Activated B cell treated with CpG ODN at 0.5 μM for 24 hours (primary cell): ENCODE data around the gene RFX2. TPM values are rescaled to one million over a fixed set of nuclear protein-coding genes. Genes with fewer than 3 reads are reported as not detected.

Source experiments
- ATAC-seq: fragments of 200-7000 bp; cut with Tn5 transposase; one replicate; pipeline ENCODE4 v1.10.0; 2021; ENCODE audit warnings: low read depth, mild to moderate bottlenecking, moderate library complexity
- CTCF ChIA-PET: fragments of 350-600 bp; sonication (Branson Sonifier 250); formaldehyde crosslinking; loops from one replicate; lab custom pipeline; 2021; ENCODE audit warnings: antibody characterized with exemption; lab: Charles Lee
- POLR2A ChIA-PET: fragments of 350-600 bp; sonication (Branson Sonifier 250); formaldehyde crosslinking; loops from one replicate; lab custom pipeline; 2021; ENCODE audit warnings: antibody characterized with exemption; lab: Charles Lee
- DNase-seq: peaks from one replicate; pipeline ENCODE4 v3.0.0; 2022
- H3K27ac Mint-ChIP-seq: one replicate; pipeline ENCODE4 v1.8.0; 2020; ENCODE audit warnings: mixed read lengths
- H3K27me3 Mint-ChIP-seq: one replicate; pipeline ENCODE4 v1.8.0; 2021; ENCODE audit warnings: mixed read lengths
- H3K36me3 Mint-ChIP-seq: one replicate; pipeline ENCODE4 v1.8.0; 2021; ENCODE audit warnings: low read depth, mixed read lengths
- H3K4me1 Mint-ChIP-seq: one replicate; pipeline ENCODE4 v1.8.0; 2021; ENCODE audit warnings: mixed read lengths
- H3K4me3 Mint-ChIP-seq: one replicate; pipeline ENCODE4 v1.8.0; 2020; ENCODE audit warnings: mild to moderate bottlenecking, mixed read lengths
- H3K9me3 Mint-ChIP-seq: one replicate; pipeline ENCODE4 v1.8.0; 2020; ENCODE audit warnings: mixed read lengths
- CTCF ChIP-seq: fragments of 200-600 bp; IDR thresholded peaks from one replicate; pipeline ENCODE4 v1.8.0; 2022; ENCODE audit warnings: antibody characterized with exemption, mild to moderate bottlenecking
- intact Hi-C: fragments of 100-400 bp; cut with micrococcal nuclease; formaldehyde crosslinking; loops from one replicate; pipeline ENCODE4 v1.15.1; 2024
- total RNA-seq: library from RNA; stranded (reverse); gene quantifications from 2 replicates; pipeline ENCODE4 v1.2.3, GENCODE V29; 2022

RFX2 gene
- total RNA-seq, 1 donor from 2014 or later: 7.0 TPM

- ATAC-seq: no peak
- POLR2A ChIA-PET: interaction anchor here (0.6 to 1.3 kb wide), 6 partner anchors 59 to 417 kb away, joined by 4 to 13 read pairs (median 8); no protein-coding TSS in a partner anchor
- peaks cover 4% of the 10 kb centered on the region for H3K4me1 Mint-ChIP-seq
- no peaks in the 10 kb centered on the region for H3K36me3 Mint-ChIP-seq
- no peaks in the 10 kb centered on the region for H3K27me3 Mint-ChIP-seq
- DNase-seq: no peak
- intact Hi-C loops: loop anchor here (1.0 kb wide), 1 partner anchor 60 kb away; no protein-coding TSS in a partner anchor
- H3K4me3 Mint-ChIP-seq: no peak overlapping the region
- TF ChIP-seq CTCF: no peak
- no peaks in the 10 kb centered on the region for H3K9me3 Mint-ChIP-seq
- CTCF ChIA-PET: interaction anchor here (0.6 to 5.7 kb wide), 12 partner anchors 9 to 816 kb away, joined by 3 to 138 read pairs (median 4); no protein-coding TSS in a partner anchor
- H3K27ac Mint-ChIP-seq: no peak overlapping the region
Observed at GRCh38 chr19:6047741-6048251, 62.5 kb downstream of the RFX2 start.

- Mint-ChIP-seq H3K9me3 (no peaks in the 10 kb centered on the region), H3K27ac (no peak overlapping the region), H3K27me3 (no peaks in the 10 kb centered on the region), H3K36me3 (no peaks in the 10 kb centered on the region), H3K4me3 (no peak overlapping the region), H3K4me1 (peaks cover 6% of the 10 kb centered on the region)
- CTCF ChIA-PET: interaction anchor here (0.7 to 5.7 kb wide), 9 partner anchors 9 to 816 kb away, joined by 3 to 138 read pairs (median 4); no protein-coding TSS in a partner anchor
- DNase-seq (no peak), ATAC-seq (no peak)
- intact Hi-C loops: no loop called here
- TF ChIP-seq CTCF: no peak
- POLR2A ChIA-PET: interaction anchor here (0.6 to 1.0 kb wide), 2 partner anchors 58 to 108 kb away, joined by 4 to 13 read pairs; no protein-coding TSS in a partner anchor
Observed at GRCh38 chr19:6047256-6047655, 63.0 kb downstream of the RFX2 start.

- H3K4me3 Mint-ChIP-seq: no peak overlapping the region
- no peaks in the 10 kb centered on the region for H3K9me3 Mint-ChIP-seq
- TF ChIP-seq CTCF: no peak
- intact Hi-C loops: no loop called here
- H3K27ac Mint-ChIP-seq: no peak overlapping the region
- no peaks in the 10 kb centered on the region for H3K36me3 Mint-ChIP-seq
- CTCF ChIA-PET: interaction anchor here (5.7 kb wide), 1 partner anchor 80 kb away, joined by 138 read pairs; no protein-coding TSS in a partner anchor
- no peaks in the 10 kb centered on the region for H3K27me3 Mint-ChIP-seq
- peaks cover 12% of the 10 kb centered on the region for H3K4me1 Mint-ChIP-seq
- POLR2A ChIA-PET: no interaction called here
- no peak for ATAC-seq
- no peak for DNase-seq
Observed at GRCh38 chr19:6045108-6045507, 65.2 kb downstream of the RFX2 start.

- intact Hi-C loops: no loop called here
- Mint-ChIP-seq H3K27me3 (no peaks in the 10 kb centered on the region), H3K27ac (no peak overlapping the region), H3K4me3 (no peak overlapping the region), H3K9me3 (no peaks in the 10 kb centered on the region), H3K36me3 (no peaks in the 10 kb centered on the region), H3K4me1 (peaks cover 20% of the 10 kb centered on the region)
- ChIA-PET POLR2A (no interaction called here), CTCF (interaction anchor here (1.2 to 5.7 kb wide), 2 partner anchors 81 to 155 kb away, joined by 3 to 138 read pairs; no protein-coding TSS in a partner anchor)
- ATAC-seq (no peak), DNase-seq (no peak)
- TF ChIP-seq CTCF: no peak
Observed at GRCh38 chr19:6044056-6044805, 66.1 kb downstream of the RFX2 start.
